ENCODE data around the gene MINDY4.

DNA sequence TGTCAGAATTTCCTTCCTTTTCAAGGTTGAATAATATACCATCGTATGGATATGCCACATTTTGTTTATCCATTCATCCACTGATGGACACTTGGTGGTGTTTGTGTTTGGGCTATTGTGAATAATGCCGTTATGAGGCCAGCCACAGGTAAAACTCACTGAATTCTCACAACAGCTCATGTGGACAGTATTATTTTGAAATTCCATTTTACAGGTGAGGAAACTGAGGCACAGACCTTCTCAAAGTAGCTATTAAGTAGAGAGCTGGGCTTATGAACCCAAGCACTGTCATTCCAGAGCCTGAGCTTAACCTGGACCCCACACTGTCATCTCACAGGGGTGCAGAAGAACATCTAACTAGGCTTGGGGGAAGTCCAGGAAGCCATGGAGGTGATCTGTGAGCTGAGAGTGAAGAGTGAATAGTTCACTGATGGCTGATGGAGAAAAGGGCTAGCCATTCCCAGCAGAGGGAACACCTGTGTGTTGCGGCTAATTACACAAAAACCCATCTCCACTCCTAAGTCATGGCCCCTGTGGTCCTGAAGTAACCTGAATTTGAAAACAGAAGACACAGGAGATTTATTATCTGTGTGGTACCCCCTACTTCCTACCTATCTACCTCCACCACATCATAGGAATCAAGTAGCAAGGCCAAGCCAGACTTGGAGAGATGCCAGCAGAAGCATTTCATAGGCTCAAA, 10.6 kb upstream of the MINDY4 start:
- TF ChIP-seq, protein P1, sequence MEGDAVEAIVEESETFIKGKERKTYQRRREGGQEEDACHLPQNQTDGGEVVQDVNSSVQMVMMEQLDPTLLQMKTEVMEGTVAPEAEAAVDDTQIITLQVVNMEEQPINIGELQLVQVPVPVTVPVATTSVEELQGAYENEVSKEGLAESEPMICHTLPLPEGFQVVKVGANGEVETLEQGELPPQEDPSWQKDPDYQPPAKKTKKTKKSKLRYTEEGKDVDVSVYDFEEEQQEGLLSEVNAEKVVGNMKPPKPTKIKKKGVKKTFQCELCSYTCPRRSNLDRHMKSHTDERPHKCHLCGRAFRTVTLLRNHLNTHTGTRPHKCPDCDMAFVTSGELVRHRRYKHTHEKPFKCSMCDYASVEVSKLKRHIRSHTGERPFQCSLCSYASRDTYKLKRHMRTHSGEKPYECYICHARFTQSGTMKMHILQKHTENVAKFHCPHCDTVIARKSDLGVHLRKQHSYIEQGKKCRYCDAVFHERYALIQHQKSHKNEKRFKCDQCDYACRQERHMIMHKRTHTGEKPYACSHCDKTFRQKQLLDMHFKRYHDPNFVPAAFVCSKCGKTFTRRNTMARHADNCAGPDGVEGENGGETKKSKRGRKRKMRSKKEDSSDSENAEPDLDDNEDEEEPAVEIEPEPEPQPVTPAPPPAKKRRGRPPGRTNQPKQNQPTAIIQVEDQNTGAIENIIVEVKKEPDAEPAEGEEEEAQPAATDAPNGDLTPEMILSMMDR (IDR thresholded peaks at IDR 0.05) = no peak
- TF ChIP-seq EZH2 (IDR thresholded peaks at IDR 0.05; ENCODE audit: borderline replicate concordance, insufficient read depth, low read depth, low read length, poor library complexity, severe bottlenecking) = no peak
